SK-N-SH (cell line): ENCODE data around the gene MME.

ENCODE experiments used
- ELF1 ChIP-seq: IDR thresholded peaks from 2 replicates; pipeline ENCODE4 v1.4.0; 2012
- EP300 ChIP-seq, 2 experiments: IDR thresholded peaks; 2 replicates each; pipeline versions ENCODE4 v1.4.0 to v1.6.1; 2012; ENCODE audit warnings: borderline replicate concordance in 1 of 2, low read depth in 1 of 2, low read length in 1 of 2
- GATA2 ChIP-seq: sonication (generic); formaldehyde crosslinking; IDR thresholded peaks from 2 replicates; pipeline ENCODE4 v1.5.0; 2020; ENCODE audit warnings: mild to moderate bottlenecking, missing genetic modification reagents
- RCOR1 ChIP-seq: fragments of 150-350 bp; IDR thresholded peaks from 2 replicates; pipeline ENCODE4 v1.6.1; 2017; ENCODE audit warnings: antibody characterized with exemption, low read length
- RFX5 ChIP-seq: IDR thresholded peaks from 2 replicates; pipeline ENCODE4 v1.6.1; 2012; ENCODE audit warnings: mild to moderate bottlenecking, improper control_type of control experiment, low read length
- SIN3A ChIP-seq: IDR thresholded peaks from 2 replicates; pipeline ENCODE4 v1.6.1; 2012; ENCODE audit warnings: low read depth, mild to moderate bottlenecking, low read length, moderate library complexity, borderline replicate concordance
- TCF12 ChIP-seq: IDR thresholded peaks from 2 replicates; pipeline ENCODE4 v1.4.0; 2012
- TEAD4 ChIP-seq: IDR thresholded peaks from 2 replicates; pipeline ENCODE4 v1.4.0; 2012; ENCODE audit warnings: mild to moderate bottlenecking, borderline replicate concordance; ENCODE audit not compliant: insufficient read depth
- TF ChIP-seq, protein P1 (sequence below): fragments of 200-600 bp; sonication (generic); IDR thresholded peaks from 2 replicates; pipeline ENCODE4 v1.6.1; 2017; ENCODE audit warnings: antibody characterized with exemption, mild to moderate bottlenecking, moderate library complexity
- TF ChIP-seq, protein P2 (sequence below): IDR thresholded peaks from 2 replicates; pipeline ENCODE4 v1.4.0; 2012; ENCODE audit warnings: low read depth, borderline replicate concordance
- TF ChIP-seq, protein P3 (sequence below): fragments of 150-350 bp; IDR thresholded peaks from 2 replicates; pipeline ENCODE4 v1.6.1; 2017; ENCODE audit warnings: antibody characterized with exemption, low read length, low read depth, borderline replicate concordance

DNA sequence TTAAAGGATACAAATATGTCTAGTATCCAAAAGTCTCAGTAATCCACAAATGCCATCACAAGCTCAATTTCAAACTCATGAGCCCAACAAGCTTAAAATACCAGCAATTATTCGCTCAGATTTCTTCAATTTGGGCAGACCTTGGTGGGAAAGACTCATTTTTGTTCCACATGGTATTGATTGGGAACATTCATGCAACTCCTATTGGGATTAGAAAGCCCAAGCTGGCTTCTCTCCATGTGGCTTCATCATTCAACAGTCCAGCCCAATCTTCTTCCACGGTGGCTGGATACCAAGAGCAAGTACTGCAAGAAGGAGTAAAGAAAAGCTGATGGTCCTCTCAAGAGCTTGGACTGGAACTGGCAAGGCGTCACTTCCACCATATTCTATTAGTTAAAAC lies 147.0 kb downstream of the MME start:
- TF ChIP-seq, protein P1, sequence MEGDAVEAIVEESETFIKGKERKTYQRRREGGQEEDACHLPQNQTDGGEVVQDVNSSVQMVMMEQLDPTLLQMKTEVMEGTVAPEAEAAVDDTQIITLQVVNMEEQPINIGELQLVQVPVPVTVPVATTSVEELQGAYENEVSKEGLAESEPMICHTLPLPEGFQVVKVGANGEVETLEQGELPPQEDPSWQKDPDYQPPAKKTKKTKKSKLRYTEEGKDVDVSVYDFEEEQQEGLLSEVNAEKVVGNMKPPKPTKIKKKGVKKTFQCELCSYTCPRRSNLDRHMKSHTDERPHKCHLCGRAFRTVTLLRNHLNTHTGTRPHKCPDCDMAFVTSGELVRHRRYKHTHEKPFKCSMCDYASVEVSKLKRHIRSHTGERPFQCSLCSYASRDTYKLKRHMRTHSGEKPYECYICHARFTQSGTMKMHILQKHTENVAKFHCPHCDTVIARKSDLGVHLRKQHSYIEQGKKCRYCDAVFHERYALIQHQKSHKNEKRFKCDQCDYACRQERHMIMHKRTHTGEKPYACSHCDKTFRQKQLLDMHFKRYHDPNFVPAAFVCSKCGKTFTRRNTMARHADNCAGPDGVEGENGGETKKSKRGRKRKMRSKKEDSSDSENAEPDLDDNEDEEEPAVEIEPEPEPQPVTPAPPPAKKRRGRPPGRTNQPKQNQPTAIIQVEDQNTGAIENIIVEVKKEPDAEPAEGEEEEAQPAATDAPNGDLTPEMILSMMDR = no peak
- no peak for TF ChIP-seq EP300 (IDR thresholded peaks at IDR 0.05; ENCODE audit: borderline replicate concordance in 1 of 2, low read depth in 1 of 2, low read length in 1 of 2)
- TF ChIP-seq, protein P2, sequence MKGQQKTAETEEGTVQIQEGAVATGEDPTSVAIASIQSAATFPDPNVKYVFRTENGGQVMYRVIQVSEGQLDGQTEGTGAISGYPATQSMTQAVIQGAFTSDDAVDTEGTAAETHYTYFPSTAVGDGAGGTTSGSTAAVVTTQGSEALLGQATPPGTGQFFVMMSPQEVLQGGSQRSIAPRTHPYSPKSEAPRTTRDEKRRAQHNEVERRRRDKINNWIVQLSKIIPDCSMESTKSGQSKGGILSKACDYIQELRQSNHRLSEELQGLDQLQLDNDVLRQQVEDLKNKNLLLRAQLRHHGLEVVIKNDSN = no peak
- TF ChIP-seq, protein P3, sequence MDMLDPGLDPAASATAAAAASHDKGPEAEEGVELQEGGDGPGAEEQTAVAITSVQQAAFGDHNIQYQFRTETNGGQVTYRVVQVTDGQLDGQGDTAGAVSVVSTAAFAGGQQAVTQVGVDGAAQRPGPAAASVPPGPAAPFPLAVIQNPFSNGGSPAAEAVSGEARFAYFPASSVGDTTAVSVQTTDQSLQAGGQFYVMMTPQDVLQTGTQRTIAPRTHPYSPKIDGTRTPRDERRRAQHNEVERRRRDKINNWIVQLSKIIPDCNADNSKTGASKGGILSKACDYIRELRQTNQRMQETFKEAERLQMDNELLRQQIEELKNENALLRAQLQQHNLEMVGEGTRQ = no peak
- TF ChIP-seq TEAD4 = no peak
- TF ChIP-seq RCOR1 = no peak
- no peak for TF ChIP-seq SIN3A
- no peak for TF ChIP-seq TCF12
- no peak for TF ChIP-seq GATA2 (CRISPR knock-in tag)
- TF ChIP-seq ELF1 = no peak
- no peak for TF ChIP-seq RFX5
